ENCODE results near the gene SMAD5. TPM values are rescaled to one million over a fixed set of nuclear protein-coding genes. Genes with fewer than 3 reads are reported as not detected.

Gene SMAD5
- total RNA-seq, 1 experiment from 2014 or later: 64.3 TPM

GRCh38 chr5:136226401-136226800 is 93.8 kb downstream of the SMAD5 start:
- Histone ChIP-seq H3K4me1 (ENCODE audit: control insufficient read depth in 1 of 2, insufficient read depth in 2 of 2, low read length in 2 of 2) (peaks cover 0 to 10% of the 10 kb centered on the region in 2 experiments; a peak in 2 of 4 replicates), H3K79me2 (ENCODE audit: insufficient read depth, low read length) (no peaks in the 10 kb centered on the region), H3K27ac (ENCODE audit: low read depth, low read length) (no peak overlapping the region), H3K4me3 (replicated peaks in 1 of 2; ENCODE audit: low read depth in 1 of 2, low read length in 2 of 2) (no peak overlapping the region), H2AFZ (ENCODE audit: low read depth, low read length, poor library complexity, severe bottlenecking) (no peak overlapping the region), H3K9ac (ENCODE audit: low read length) (no peak overlapping the region), H3K27me3 (ENCODE audit: insufficient read depth, low read length) (peaks cover 30% of the 10 kb centered on the region; the same call in 1 of the 2 replicates), H3K9me3 (ENCODE audit: control insufficient read depth in 1 of 2, insufficient read depth in 1 of 2, low read depth in 1 of 2, low read length in 2 of 2) (no peaks in the 10 kb centered on the region), H3K4me2 (ENCODE audit: low read length) (no peak overlapping the region), H3K9me2 (ENCODE audit: insufficient read depth) (no peaks in the 10 kb centered on the region), H4K20me1 (ENCODE audit: insufficient read depth) (no peaks in the 10 kb centered on the region), H3K36me3 (ENCODE audit: control insufficient read depth in 1 of 2, insufficient read depth in 2 of 2, low read length in 2 of 2) (no peaks in the 10 kb centered on the region)
- ChIA-PET CTCF (no interaction called here), RAD21 (ENCODE audit: low non-redundant PET in 1 of 2, low total read pairs in 2 of 2, uncharacterized antibody in 2 of 2, unreplicated experiment in 2 of 2) (no interaction called here), POLR2A (no interaction called here)
- intact Hi-C loops (cut with micrococcal nuclease): no loop called here
- no TSS peak for BruUV-seq (replicated peaks)
- ATAC-seq (no peak), DNase-seq (ENCODE audit: low read depth, low spot score) (no peak)
- TF ChIP-seq ELF1 (IDR thresholded peaks at IDR 0.05; ENCODE audit: borderline replicate concordance, low read depth) (no peak), MAX (IDR thresholded peaks at IDR 0.05) (no peak), TCF7L2 (IDR thresholded peaks at IDR 0.05; ENCODE audit: borderline replicate concordance, extremely low read depth, insufficient read depth, insufficient read length) (no peak), YY1 (IDR thresholded peaks at IDR 0.05; ENCODE audit: extremely low read depth, insufficient replicate concordance, low read depth, low read length) (no peak), POLR2A (IDR thresholded peaks at IDR 0.05; ENCODE audit: borderline replicate concordance, extremely low read depth, insufficient read depth, insufficient read length) (no peak), EZH2 (IDR thresholded peaks at IDR 0.05) (no peak), SIN3A (IDR thresholded peaks at IDR 0.05; ENCODE audit: low read depth) (no peak), JUND (IDR thresholded peaks at IDR 0.05) (no peak), REST (IDR thresholded peaks at IDR 0.05; ENCODE audit: low read depth) (no peak), EZH2phosphoT487 (IDR thresholded peaks at IDR 0.05; ENCODE audit: borderline replicate concordance) (no peak), CEBPB (IDR thresholded peaks at IDR 0.05; ENCODE audit: low read depth) (no peak), SRF (IDR thresholded peaks at IDR 0.05; ENCODE audit: low read depth) (no peak)
- TF ChIP-seq, protein P1, sequence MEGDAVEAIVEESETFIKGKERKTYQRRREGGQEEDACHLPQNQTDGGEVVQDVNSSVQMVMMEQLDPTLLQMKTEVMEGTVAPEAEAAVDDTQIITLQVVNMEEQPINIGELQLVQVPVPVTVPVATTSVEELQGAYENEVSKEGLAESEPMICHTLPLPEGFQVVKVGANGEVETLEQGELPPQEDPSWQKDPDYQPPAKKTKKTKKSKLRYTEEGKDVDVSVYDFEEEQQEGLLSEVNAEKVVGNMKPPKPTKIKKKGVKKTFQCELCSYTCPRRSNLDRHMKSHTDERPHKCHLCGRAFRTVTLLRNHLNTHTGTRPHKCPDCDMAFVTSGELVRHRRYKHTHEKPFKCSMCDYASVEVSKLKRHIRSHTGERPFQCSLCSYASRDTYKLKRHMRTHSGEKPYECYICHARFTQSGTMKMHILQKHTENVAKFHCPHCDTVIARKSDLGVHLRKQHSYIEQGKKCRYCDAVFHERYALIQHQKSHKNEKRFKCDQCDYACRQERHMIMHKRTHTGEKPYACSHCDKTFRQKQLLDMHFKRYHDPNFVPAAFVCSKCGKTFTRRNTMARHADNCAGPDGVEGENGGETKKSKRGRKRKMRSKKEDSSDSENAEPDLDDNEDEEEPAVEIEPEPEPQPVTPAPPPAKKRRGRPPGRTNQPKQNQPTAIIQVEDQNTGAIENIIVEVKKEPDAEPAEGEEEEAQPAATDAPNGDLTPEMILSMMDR (IDR thresholded peaks at IDR 0.05 in 2 of 3, conservative IDR thresholded peaks at IDR 0.05 in 1 of 3; ENCODE audit: borderline replicate concordance in 1 of 3, insufficient read depth in 1 of 3, low read depth in 2 of 3, low read length in 2 of 3): no peak
